NCI-H1436 (cell line): ENCODE data around the gene TOM1L2.
A peak's percentile ranks its signal among the peaks of the same experiment; 100 is the strongest.

Experiments
- DNase-seq: peaks from one replicate; lab custom pipeline; 2025; lab: John Stamatoyannopoulos, UW

The TOM1L2 gene

DNA sequence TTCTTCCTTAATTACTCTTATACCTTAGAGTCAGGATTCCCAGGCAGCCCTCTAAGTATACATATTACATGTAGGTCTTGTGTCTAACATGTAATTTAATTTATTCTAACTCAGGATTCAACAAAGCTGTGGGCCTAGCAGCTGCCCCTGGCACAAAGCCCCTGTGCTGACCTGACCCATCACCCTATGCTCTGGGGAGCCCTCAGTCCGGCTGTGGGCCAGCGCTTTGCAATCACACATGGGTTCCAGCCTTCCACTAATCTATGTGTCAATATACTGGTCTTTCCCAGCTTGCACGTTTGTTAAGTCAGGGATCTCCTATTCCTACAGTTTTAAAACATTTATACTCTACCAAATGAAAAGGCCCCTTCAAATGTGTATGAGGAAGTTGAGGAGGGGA, 72.7 kb downstream of the TOM1L2 start:
- no peak for DNase-seq

DNA sequence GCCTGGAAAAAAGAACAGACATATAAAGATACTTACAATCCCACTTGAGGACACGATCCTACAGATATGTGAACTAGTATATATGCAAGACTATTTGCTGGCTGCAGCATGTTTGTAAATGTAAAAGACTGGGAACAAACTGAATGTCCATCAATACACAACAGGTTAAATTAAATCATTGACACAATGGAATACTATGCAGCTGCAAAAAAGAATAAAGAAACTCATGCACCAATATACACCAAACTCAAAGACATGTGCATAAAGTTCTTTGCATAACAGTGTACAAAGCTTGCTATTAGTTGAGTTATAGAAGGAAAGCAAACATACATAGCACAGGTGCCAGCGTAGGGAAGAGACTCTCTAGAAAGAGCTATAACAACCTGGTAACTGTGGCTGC, 73.5 kb downstream of the TOM1L2 start:
- no peak for DNase-seq

DNA sequence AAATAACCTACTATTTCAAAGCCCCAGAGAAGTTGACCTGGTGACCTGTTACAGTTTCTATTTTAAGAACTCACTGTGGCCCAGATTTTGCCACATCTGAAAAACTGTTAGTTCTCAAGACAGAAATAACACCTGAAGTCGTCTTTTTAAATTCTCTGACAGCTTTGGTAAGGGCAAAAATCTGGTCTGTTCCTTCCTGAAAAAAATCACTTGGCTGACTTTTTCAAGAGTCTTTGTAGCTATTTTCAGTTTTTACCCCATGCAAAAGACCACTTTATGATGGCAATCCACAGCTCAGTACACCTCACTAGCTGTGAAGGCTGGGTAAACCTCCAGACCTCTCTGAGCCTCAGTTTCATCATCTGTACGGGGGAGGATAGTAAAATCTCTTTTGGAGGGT, 74.8 kb downstream of the TOM1L2 start:
- no peak for DNase-seq

DNA sequence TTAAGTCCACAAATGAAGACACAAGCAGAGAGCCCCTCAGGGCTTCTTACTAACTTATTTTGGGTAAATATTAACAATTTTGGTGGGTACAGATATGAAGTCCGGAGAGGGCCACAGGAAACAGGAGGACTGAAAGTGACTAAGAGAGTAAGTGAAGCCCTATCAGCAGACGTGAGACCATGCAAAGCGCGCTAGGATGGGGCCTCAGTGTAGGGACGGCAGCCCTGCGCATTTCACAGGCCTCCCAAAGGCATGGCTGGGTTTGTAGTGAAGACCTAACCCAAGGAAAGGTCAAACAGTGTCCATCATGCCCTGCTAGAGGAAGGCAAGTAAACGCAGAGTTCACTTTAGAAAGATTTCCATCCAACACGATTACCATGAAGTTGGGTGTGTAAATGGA, 75.5 kb downstream of the TOM1L2 start:
- DNase-seq: no peak

DNA sequence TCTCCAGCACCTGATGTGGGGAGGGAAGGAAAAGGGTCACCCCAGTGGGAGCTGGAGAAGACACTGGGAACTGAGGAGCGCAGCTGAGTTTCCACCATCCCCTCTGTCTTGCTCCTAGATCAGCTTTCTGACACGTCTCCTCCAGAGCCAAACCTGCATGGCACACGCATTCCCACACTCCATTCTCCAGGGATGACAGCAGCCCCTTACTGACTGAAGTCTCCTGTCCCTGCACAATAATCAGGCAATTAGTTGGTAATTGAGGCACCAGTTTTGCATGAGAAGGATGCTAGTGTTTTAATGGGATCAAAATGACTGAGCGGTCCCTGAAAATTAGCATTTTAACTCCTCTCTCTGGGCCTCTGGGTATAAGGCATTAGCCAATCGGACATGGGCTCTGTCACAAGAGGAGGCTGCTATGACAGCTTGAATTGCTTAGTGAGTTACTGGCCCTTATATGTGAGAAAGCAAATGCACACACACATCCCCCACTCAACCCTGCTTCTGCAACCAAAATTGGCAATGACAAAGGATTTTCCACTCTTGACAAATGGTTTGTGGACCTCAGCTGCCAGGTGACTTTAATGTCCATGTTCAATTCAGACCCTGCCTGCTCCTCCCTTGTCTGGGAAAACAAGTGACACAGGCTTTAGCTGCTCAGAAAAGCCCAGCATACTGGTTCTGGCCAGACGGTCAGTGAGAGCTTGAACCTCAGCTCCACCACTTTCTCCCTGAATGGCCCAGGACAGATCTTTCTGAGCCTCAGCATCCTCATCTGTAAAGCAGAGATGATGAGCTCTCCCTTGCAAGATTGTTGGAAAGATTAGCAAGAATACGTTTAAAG, 78.2 kb downstream of the TOM1L2 start:
- peak; percentile 57 for DNase-seq

DNA sequence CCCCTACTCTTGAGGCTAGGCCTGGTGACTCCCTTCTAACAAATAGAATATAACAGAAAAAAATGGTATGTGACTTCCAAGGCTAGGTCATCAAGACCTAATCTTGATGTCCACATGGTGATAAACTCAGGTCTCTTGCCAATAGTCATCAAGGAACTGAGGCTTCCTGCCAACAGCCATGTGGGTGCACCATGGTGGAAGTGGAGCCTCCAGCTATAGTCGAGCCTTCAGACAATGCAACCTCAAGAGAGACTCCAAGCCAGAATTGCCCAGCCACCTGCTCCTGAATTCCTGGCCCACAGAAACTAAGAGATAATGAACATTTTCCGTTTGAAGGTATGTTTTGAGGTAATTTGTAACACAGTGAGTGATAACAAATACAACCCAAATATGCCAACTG, 79.5 kb downstream of the TOM1L2 start:
- DNase-seq: no peak

DNA sequence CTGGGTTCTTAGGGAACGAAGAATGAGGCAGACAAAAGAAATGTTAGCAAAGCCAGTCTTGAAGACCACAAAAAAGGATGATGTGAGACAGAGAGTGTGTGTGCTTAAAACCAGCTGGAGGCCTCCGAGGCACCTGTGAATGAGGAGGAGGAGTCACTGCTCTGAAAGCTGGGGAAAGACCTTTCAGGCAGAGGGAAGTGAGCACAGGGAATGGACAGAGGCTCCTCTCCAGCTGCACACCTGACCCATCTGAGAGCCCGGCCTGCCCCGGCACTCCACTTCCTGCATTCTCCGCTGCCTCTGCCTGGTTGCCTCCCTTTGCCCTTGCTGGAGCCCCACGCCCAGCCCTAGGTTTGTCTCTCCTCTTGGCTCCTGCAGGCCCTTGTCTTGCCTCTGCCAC, 80.2 kb downstream of the TOM1L2 start:
- DNase-seq: no peak

DNA sequence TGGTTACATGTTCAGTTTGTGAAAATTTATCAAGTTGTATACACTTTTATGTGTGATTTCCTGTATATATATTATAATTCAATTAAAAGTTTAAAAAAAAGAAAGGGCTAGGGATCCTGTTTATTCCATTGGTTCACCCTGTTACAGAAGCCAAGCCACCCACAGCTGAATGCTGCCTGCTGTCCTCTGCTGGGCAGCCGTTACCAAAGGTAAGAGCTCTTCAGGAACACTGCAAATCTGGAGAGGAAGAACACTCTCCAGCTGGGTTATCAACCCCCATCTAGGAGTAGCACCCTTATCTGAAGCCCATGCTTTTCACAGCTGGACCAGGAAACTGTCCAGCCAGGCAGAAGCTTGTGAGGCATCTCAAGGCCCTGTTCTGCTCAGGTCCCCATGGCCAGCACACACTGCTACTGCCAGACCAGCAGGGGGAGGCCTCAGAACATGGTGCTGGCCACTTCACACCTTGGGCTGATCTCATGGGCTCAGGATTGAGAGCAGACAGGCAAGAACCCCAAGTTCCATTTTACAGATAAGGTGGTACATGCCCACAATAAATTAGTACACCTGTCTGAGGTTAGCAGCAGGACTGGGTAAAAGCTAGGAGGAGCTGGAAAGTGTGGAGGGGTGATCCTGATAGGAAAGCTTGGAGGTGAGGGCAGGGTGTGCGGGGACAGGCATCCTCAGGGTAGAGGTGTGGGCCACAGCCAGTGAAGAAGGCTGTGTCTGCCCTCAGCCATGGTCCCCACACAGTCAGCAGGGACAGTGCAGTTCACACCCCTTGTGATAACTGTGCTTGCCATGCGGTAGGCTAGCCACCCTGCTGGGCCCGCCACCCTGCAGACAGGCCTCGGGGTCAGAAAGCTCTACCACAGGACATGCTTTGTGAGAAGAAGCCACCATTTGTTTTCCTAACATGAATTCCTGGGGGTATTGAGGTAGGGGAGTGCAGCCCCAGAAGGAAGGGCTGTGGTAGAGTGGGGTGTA, 81.1 kb downstream of the TOM1L2 start:
- DNase-seq: peak; percentile 45

DNA sequence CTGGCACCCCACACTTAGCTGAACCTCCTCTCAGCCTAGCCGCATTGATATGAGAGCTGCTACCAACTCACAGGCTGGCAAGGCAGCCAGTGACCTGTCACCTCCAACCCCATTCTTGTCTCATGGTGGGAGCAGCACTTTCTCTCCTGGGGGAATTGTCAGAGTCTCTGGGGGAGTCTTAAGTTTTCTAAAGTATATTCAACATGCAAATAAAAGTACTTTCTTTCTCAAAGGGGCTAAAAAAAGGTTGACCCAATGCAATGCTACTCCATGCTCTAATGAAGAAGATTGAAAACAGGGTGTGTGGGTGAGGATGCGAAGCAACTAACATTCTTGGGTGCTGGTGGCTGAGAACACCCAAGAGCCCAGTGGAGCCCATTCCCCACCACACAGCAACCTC, 82.3 kb downstream of the TOM1L2 start:
- DNase-seq: no peak

DNA sequence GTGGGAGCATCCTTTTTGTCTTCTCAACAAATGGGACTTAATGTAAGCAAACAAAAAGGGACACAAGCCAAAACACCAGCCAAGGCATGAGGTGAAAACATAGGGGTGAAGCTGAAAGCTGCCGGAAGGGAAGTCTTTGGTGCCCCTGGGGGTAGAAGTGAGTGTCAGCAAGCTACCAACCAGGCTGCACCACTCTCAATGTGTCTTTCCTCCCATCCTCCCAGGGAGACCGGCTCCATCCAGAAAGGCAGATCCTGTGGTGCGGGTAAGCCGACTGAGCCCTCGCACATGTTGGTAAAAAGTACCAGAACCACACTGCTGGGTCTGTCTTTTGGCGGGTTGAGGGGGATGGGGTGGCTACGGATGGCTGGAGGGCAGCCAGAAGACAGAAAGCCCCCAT, 83.4 kb downstream of the TOM1L2 start:
- DNase-seq: no peak

DNA sequence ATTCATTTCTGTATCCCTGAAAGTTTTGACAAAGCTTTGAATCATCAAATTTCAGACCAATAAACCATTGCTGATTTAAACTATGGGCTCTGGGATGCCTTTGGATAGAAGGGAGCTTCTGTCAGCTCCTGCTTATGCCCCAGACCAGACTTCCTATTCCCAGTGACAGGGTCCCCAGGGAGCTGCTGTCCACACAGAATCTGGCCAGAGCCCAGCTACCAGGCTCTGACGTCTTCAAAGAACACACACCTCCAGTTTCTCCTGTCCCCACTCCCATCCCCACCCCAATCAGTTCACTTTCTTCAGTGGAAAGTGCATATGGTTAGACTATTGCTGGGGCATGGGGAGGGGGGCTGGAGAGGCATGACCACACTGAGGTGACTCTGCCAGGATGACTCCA, 83.8 kb downstream of the TOM1L2 start:
- no peak for DNase-seq

DNA sequence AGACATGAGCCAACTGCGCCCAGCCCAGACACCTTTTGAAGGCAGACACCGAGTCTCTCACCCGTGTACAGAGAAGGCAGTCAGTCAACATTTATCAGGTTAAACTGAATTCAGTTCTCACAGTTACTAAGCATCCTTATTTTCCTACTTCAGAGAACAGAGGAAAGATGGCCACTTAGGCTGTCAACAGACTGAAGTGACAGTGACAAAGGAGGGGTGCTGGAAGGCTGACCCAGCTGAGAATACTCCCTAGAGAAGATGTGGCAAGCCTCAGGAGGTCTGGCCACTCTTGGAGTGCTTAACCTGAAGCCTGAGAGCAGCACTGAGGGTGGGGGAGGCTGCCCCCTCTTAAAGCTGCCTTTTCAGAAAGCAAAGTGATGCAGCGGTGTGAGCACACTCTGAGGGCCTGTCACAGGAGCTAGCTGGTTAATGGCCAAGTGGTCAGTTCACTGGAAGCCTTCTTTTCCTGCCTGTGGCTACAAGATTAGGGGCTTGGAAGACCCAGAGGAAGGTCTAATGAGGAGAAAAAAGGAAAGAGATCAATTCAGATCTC, 84.4 kb downstream of the TOM1L2 start:
- DNase-seq: no peak

DNA sequence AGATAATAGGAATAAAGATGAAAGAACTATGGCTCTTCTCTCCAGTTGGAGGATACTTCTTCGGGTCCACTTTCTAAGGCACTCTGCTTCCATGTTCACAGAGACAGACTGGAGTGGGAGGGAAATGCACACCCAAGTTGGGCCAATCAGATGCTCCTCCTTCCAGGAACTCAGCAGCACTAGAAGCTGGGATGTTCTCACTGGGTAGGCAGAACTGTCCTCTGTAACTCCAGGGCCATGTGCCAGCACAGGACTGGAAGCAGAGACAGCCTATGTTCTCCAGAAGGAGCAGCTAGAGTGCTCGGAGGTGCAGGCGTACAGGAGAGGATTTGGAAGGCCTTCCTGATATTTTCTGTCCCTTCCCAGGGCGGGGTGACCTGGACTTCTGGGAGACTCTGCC, 85.5 kb downstream of the TOM1L2 start:
- no peak for DNase-seq

DNA sequence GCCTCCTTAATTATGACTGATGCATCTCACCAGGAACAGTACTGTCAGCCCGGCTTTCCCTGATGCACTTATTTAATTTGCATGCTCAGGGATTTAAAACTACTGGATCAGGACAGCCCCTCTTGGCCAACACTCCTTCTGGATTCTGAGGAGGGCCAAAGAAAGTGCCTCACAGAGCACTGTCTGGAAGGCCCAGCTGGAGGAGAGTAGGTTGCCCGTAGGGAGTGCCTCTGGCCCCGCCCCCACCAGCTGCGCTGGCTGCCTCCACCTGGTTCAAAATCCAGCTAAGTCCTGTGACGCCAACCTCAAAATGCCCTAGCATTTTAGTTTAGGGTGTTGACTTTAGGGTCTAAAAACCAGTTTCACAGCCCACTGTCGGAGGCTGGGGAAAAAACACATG, 86.0 kb downstream of the TOM1L2 start:
- DNase-seq: no peak

DNA sequence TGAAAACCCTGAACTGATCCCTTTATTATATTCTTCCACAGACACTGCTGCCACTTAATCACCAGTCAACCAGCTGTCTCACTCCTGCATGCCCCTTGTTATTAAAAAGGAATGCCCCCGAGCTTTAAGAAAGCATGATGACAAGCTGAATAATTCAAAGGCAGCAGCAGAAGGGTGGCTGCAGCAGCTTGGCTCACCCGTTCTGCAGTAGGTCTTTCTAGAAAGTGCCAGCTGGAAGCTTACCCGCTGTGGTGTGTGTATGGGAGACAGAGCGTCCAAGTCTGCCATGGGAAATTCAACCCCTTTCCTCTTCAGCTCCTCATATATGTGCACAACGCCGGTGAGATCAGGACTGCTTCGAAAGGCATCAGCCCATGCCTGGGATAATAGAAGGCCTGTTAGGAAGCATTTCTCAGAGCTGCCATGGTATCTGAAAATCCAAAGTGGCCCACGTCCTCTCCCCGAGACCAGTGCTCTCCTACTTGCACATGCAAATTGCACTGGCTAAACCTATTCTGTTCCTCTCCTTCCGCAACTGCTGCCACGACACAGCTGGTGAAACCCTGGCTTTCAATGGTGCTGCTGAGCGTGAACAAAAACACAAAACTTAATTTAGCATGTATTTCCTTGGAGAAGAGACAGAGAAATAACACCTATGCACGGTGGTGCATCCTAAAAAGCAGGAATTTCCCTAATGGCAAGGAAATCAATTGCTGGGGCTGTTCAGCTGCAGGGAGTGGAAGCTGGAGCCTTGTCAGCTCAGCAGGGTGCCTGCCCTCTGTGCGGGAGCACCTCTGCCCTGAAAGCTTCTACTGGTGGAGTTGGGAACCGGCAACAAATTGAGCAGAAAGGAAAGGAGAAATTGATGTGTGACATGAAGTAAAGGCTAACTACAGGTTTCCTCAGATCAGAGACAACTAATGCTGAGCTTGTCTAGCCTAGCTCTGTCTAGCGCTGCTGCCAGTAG, 87.5 kb downstream of the TOM1L2 start:
- no peak for DNase-seq

DNA sequence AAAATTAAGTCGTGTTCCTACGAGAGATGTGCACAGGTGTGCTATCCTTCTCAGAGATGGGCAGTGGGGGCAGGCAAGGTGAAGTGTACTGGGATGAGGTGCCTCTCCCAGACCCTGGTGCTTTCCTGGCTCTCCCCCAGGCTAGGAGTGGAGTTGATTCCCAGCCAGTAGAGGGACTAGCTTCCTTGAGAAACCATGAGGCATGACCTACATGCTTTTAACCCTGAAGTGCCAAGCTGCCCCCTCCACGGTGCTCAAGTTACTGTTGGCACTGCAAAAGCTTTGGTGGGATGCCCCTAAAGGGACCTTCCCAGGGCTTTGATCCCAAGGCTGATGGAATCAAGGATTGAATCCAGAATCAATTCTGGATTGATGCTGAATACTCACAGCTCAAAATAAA, 88.4 kb downstream of the TOM1L2 start:
- no peak for DNase-seq

DNA sequence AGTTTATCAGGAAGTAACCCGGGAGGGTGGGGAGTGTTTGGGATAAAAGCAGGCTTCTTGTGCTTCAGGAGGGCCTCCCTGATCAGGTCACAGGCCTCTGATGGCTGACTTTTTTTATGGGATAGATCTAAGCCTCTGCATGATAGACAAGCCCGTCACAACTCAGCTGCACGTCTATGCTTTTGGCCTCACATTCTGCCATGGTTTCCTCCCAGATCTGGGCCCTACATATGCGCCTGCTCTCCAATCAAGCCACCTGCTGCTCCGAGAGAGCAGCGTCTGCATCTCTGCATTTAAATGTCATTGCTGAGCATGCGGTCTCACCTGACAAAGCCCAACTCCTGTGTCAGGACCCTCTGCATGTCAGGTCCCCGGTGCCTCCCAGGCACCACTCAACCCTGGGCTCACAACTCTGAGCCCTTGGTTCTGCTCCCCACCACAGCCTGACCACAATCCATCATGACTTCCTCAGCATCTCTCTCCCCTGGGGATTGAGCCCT, 90.1 kb downstream of the TOM1L2 start:
- no peak for DNase-seq

DNA sequence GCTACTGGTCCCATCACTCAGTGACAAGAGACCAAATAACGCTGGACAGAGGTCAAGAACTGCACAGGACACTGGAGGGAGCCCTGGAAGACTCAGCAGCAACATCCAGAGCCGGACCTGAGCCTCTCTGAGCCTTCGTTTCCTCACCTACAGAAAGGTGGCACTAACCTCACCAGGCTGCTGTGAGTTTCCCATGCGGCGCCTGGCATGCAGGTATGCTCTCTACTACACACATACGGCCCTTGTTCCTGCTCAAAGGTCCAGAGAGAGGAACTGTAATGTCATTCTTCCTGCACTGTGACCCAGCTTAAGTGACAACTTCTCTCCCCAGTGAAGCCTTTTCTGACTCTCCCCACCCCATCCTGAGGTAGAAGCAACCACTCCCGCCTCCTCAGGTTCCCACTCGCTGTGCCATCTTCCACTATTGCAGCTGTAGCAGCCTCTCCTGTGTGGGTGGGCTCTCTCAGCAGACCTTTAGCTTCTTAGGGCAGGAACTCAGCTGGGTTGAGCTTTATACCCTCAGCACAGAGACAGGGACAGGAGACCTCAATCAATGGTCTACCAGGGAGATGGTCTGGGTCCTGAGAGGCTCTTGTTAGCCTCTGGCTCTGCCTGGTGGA, 91.5 kb downstream of the TOM1L2 start:
- DNase-seq: no peak

DNA sequence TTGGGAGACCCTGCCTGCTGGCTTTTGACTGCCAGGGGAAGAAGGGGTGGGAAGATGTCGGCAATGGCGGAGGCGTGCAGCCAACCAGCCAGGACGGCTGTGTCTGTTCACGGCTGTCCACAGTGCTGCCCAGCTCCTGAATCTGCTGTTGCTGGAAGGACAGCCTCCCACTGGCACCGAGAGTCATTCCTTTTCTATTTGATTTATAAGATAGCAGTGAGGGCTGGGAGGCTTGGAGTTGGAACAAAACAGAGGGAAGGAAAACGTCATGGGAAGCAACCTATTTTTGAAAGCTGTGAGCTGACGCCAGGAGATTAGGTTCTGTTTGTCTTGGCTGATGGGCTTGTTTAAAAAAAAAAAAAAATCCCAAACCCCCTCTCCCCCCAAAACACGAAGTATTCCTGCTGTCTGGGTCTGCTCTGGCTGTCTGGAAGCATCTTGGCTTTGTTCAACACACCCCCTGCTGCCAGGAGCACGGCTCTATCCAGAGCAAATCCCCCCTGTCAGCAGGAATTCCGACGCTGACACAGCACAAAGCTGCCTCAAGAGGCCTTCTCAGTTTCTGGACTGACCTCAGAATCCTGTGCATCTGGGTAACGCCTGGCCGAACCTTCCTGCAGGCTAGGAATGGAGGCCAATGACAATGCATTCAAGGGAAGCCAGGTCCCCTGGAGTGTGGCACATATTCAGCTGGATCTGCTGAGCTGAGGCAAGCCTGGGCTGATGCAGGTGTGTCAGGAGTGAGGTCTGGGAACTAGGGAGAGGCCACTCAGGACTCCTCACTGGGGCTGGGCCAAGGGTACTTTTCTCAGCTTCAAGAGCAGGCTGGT, 94.5 kb downstream of the TOM1L2 start:
- DNase-seq: no peak

DNA sequence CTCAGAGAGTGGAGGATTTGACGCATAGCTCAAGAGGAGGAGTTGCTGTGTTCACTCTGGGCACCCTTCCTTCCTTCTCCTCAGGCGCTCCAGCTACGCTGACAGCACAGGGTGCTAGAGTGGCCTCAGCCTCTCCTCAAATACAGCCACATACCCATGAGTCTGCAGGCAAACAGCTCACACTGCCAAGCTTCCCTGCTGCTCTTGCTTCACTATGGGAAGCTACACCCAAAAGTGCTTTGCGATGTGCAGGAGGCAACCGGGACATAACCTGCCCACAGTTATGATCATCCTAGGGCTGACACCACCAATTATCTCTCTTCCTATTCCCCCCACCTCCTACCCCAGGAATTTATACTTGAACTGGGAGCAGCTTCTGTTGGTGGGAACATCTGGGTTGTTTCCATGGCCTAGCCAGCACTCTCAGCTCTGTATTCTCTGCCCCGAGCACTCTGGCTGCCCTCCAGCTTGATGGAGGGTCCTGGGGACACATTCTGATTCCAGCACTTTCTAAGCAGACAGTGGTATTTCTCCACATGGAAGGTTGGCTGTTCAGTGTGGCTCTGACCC, 95.2 kb downstream of the TOM1L2 start:
- no peak for DNase-seq
